Testis (tissue), 3 donors: ENCODE measurements around the gene SEPTIN5. TPM values are rescaled to one million over a fixed set of nuclear protein-coding genes. Genes with fewer than 3 reads are reported as not detected.

Experiments used
- DNase-seq: peaks from one replicate; pipeline ENCODE4 v3.0.0-alpha.2; 2019
- H3K27ac ChIP-seq, 2 donors: fragments of 200-600 bp; sonication (generic); one replicate each; pipeline ENCODE4 v1.5.1; 2019
- H3K27me3 ChIP-seq: fragments of 200-600 bp; sonication (generic); one replicate; pipeline ENCODE4 v1.5.1; 2019
- H3K36me3 ChIP-seq: fragments of 200-600 bp; sonication (generic); one replicate; pipeline ENCODE4 v1.5.1; 2017; ENCODE audit warnings: low read depth; ENCODE audit errors: missing control alignments
- H3K4me1 ChIP-seq: fragments of 200-600 bp; sonication (generic); one replicate; pipeline ENCODE4 v1.5.1; 2019
- H3K4me3 ChIP-seq, 2 donors: fragments of 200-600 bp; sonication (generic); one replicate each; pipeline ENCODE4 v1.5.1; 2017 to 2019
- H3K9me3 ChIP-seq: fragments of 200-600 bp; sonication (generic); one replicate; pipeline ENCODE4 v1.5.1; 2017
- CTCF ChIP-seq, 3 experiments: fragments of 450-650 bp in 2 of 3; fragments of 200-600 bp in 1 of 3; sonication (generic) in 1 of 3; IDR thresholded peaks; one replicate each; pipeline ENCODE4 v1.5.1; 2016 to 2019; ENCODE audit warnings: antibody characterized with exemption in 3 of 3, mild to moderate bottlenecking in 2 of 3, moderate library complexity in 1 of 3
- POLR2A ChIP-seq: fragments of 450-650 bp; IDR thresholded peaks from one replicate; pipeline ENCODE4 v1.6.1; 2017; ENCODE audit warnings: antibody characterized with exemption, mild to moderate bottlenecking, moderate library complexity
- WGBS, 2 donors: methylation state at CpG; one replicate each; pipeline ENCODE4 v1.1.5; 2018; 5-methylcytosine and 5-hydroxymethylcytosine counted together
- intact Hi-C: fragments of 100-400 bp; cut with DNase I; formaldehyde crosslinking; loops from one replicate; pipeline ENCODE4 v1.15.1; 2023; ENCODE audit warnings: low total_unique reads
- polyA plus RNA-seq: library from polyadenylated mRNA; stranded (reverse); fragments of 350-450 nt; fragmentation: Illumina TruSeq; extraction: RNeasy Lipid Tissue Mini Kit (QIAGEN cat#74804); gene quantifications from one replicate; pipeline ENCODE4 v1.2.3, GENCODE V29; 2014; ENCODE audit warnings: low read depth, low replicate concordance; ENCODE audit not compliant: insufficient read depth
- total RNA-seq, 2 donors: library from RNA; depleted of rRNA; stranded (reverse); fragments of >200 nt; gene quantifications; one replicate each; pipeline ENCODE4 v1.2.3, GENCODE V29; 2016

Gene SEPTIN5
- total and polyA plus RNA-seq, 3 donors from 2014 or later: 33.9 to 89.3 (median 68.9) TPM

- TF ChIP-seq CTCF (IDR thresholded peaks at IDR 0.05): no peak
- no peak for TF ChIP-seq POLR2A
- intact Hi-C loops: no loop called here
- Histone ChIP-seq H3K27ac (no peak overlapping the region), H3K27me3 (no peaks in the 10 kb centered on the region), H3K4me3 (no peak overlapping the region), H3K36me3 (no peaks in the 10 kb centered on the region), H3K4me1 (no peaks in the 10 kb centered on the region), H3K9me3 (no peaks in the 10 kb centered on the region)
- 31 to 54% methylated on average over 21 to 41 of the region's 43 CpGs for WGBS, 2 donors
- no peak for DNase-seq
Observed at GRCh38 chr22:19757985-19758895, 43.9 kb downstream of the SEPTIN5 start.

DNA sequence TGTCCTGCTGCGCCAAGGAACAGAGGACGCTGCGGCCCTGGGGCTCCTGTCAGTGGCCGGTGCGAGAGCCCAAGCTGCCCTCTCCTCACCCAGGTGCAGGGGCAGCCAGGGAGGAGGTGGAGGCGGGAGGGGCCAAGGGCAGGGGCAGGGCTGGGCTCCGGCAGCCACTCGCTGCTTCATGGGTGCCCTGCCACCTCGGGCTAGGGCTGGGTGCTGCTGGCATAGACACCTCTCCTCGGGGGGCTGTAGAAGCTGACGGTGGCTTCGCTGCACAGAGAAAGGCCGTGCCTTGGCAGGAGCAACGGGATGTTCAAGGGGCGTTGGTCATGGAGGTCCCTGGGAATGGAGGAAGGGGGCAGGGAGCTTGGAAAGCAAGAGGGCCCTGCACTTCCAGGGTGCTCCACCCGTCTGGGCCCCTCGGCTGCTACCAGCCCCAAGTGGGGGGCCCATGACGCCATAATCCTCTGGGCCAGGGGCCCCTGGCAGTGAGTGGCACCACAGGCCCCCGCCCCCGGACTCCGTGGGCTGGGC is 44.7 kb downstream of the SEPTIN5 start:
- Histone ChIP-seq H3K9me3 (no peaks in the 10 kb centered on the region), H3K36me3 (no peaks in the 10 kb centered on the region), H3K27ac (no peak overlapping the region), H3K4me3 (no peak overlapping the region), H3K27me3 (no peaks in the 10 kb centered on the region), H3K4me1 (no peaks in the 10 kb centered on the region)
- no peak for DNase-seq
- intact Hi-C loops: no loop called here
- no peak for TF ChIP-seq CTCF (IDR thresholded peaks at IDR 0.05)
- no peak for TF ChIP-seq POLR2A
- 7% methylated on average over 16 of the region's 21 CpGs; no CpG with 5 or more reads in 1 of the 2 donors for WGBS, 2 donors

DNA sequence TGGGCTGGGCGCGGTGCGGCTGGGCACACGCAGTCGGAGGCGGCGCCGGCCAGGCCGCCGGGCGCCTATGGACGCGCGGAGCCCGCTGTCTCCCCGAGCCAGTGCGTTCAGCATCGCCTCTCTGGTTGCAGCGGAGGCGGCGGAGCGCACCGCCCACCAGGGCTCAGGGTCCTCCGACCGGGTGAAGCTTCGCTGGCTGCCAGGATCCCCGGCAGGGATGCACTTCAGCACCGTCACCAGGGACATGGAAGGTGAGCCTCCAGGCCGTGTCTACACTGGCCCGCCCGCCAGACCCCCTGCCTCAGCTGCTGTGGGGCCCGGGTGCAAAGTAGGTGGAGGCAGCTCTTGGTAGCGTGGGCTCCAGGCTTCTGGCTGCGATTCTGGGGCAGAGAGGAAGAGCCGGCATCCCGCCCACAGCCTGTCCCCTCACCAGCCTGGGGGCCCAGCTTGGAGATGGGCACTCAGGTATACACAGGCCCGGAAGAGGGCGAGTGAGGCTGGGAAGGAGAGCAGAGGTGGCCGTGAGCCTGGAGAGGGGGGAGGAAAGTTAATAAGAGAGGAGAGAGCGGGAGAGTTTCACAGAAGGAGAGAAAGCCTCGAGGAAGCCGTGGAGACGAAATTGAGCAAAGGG is 45.2 kb downstream of the SEPTIN5 start:
- no peaks in the 10 kb centered on the region for H3K36me3 ChIP-seq
- no peak for DNase-seq
- H3K4me3 ChIP-seq: no peak overlapping the region
- intact Hi-C loops: no loop called here
- H3K4me1 ChIP-seq: no peaks in the 10 kb centered on the region
- no peaks in the 10 kb centered on the region for H3K27me3 ChIP-seq
- H3K9me3 ChIP-seq: no peaks in the 10 kb centered on the region
- no peak overlapping the region for H3K27ac ChIP-seq
- no peak for TF ChIP-seq CTCF (IDR thresholded peaks at IDR 0.05)
- TF ChIP-seq POLR2A: no peak
- 8 to 9% methylated on average over 16 to 17 of the region's 43 CpGs for WGBS, 2 donors

DNA sequence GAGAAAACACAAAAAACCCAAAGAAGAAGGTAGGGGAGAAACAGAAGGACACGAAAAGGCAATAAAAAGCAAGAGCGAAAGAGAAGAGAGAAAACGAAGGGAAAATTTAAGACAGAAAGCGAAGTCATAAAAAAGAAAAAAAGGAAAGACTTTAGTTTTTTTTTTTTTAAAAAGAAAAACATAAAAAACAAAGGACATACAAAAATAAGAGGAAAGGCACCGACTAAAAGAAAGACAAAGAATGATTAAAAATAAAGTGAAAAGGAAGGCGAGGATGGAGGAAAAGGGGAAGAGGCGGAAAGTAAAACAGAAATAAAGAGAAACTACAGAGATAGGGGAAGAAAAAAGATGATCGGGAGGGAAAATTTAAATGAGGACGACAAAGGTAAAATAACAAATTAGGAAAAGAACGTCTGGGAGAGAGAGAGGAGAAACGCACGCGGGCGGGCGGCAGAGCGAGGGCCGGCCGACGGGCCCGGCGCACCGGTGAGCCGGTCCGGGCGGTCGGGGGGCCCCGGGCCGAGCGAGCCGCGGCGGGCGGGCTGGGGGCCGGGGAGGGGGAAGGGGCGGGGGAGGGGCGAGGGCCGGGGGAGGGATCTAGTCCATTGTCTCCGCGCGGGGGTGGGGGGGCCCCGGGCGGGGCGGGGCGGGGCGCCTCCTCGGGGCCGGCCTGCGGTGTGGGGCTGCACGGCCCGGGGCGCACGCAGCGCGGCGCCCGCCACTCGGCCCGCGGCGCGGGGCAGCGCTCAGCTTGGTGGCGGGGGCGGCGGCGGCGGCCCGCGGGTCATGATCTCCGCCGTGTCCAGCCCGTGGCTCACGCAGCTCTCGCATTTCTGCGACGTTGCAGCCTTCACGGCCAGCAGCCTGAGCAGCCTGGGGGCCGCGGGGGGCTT is 46.0 kb downstream of the SEPTIN5 start, which contains the start of gene TBX1:
Gene TBX1 (plus strand): TSS at position 721 of the 893 bp plus-strand sequence. CDS start 66 bp downstream, at position 787.
- intact Hi-C loops: no loop called here
- TF ChIP-seq POLR2A (no peak), CTCF (IDR thresholded peaks at IDR 0.05) (no peak)
- H3K4me1 ChIP-seq: no peaks in the 10 kb centered on the region
- peak within 1 kb of the TSS in 1 of 2 donors; percentile 24 for H3K4me3 ChIP-seq
- no peaks in the 10 kb centered on the region for H3K27me3 ChIP-seq
- DNase-seq: no peak
- H3K36me3 ChIP-seq: no peaks in the 10 kb centered on the region
- H3K27ac ChIP-seq: no peak within 1 kb of the TSS
- WGBS, 2 donors: 4 to 8% methylated on average over 24 to 58 of the region's 79 CpGs
- H3K9me3 ChIP-seq: no peaks in the 10 kb centered on the region
